ENCODE results near the gene SOX8. TPM values are rescaled to one million over a fixed set of nuclear protein-coding genes. Genes with fewer than 3 reads are reported as not detected.
A peak's percentile ranks its signal among the peaks of the same experiment; 100 is the strongest.

SOX8 gene
- total RNA-seq, 1 donor from 2014 or later: 4.3 TPM

- no peak overlapping the region for H3K4me3 Mint-ChIP-seq (ENCODE audit: unreplicated experiment)
Measured at GRCh38 chr16:939941-940340, 41.6 kb upstream of the SOX8 start.

GRCh38 chr16:942436-943060 lies 39.0 kb upstream of the SOX8 start:
- Mint-ChIP-seq H3K36me3 (ENCODE audit: low read depth, unreplicated experiment) (peaks cover 61% of the 10 kb centered on the region), H3K27ac (ENCODE audit: unreplicated experiment) (no peak overlapping the region), H3K9me3 (ENCODE audit: unreplicated experiment) (peaks cover 13% of the 10 kb centered on the region), H3K4me1 (ENCODE audit: unreplicated experiment) (no peaks in the 10 kb centered on the region), H3K27me3 (ENCODE audit: unreplicated experiment) (peaks cover 4% of the 10 kb centered on the region), H3K4me3 (ENCODE audit: unreplicated experiment) (peak overlapping the region; percentile 1)
- DNase-seq (ENCODE audit: low spot score): no peak
- TF ChIP-seq CTCF (IDR thresholded peaks at IDR 0.05; ENCODE audit: unreplicated experiment): no peak

More at GRCh38 chr16:939941-940340, 41.6 kb upstream of the SOX8 start:
- DNase-seq (ENCODE audit: low spot score): no peak
- Mint-ChIP-seq H3K27me3 (ENCODE audit: unreplicated experiment) (peaks cover 4% of the 10 kb centered on the region), H3K9me3 (ENCODE audit: unreplicated experiment) (peaks cover 13% of the 10 kb centered on the region), H3K4me1 (ENCODE audit: unreplicated experiment) (no peaks in the 10 kb centered on the region), H3K36me3 (ENCODE audit: low read depth, unreplicated experiment) (peaks cover 49% of the 10 kb centered on the region), H3K27ac (ENCODE audit: unreplicated experiment) (no peak overlapping the region)
- no peak for TF ChIP-seq CTCF (IDR thresholded peaks at IDR 0.05; ENCODE audit: unreplicated experiment)

GRCh38 chr16:943971-944370 lies 37.6 kb upstream of the SOX8 start:
- peaks cover 9% of the 10 kb centered on the region for H3K27me3 Mint-ChIP-seq (ENCODE audit: unreplicated experiment)
- H3K4me1 Mint-ChIP-seq (ENCODE audit: unreplicated experiment): no peaks in the 10 kb centered on the region
- H3K4me3 Mint-ChIP-seq (ENCODE audit: unreplicated experiment): peak overlapping the region; percentile 54
- H3K27ac Mint-ChIP-seq (ENCODE audit: unreplicated experiment): no peak overlapping the region
- peaks cover 13% of the 10 kb centered on the region for H3K9me3 Mint-ChIP-seq (ENCODE audit: unreplicated experiment)
- no peak for TF ChIP-seq CTCF (IDR thresholded peaks at IDR 0.05; ENCODE audit: unreplicated experiment)
- no peak for DNase-seq (ENCODE audit: low spot score)
- peaks cover 60% of the 10 kb centered on the region for H3K36me3 Mint-ChIP-seq (ENCODE audit: low read depth, unreplicated experiment)

- H3K27me3 Mint-ChIP-seq (ENCODE audit: unreplicated experiment): peaks cover 9% of the 10 kb centered on the region
- no peak overlapping the region for H3K4me3 Mint-ChIP-seq (ENCODE audit: unreplicated experiment)
- DNase-seq (ENCODE audit: low spot score): no peak
- H3K4me1 Mint-ChIP-seq (ENCODE audit: unreplicated experiment): no peaks in the 10 kb centered on the region
- H3K36me3 Mint-ChIP-seq (ENCODE audit: low read depth, unreplicated experiment): peaks cover 56% of the 10 kb centered on the region
- no peak for TF ChIP-seq CTCF (IDR thresholded peaks at IDR 0.05; ENCODE audit: unreplicated experiment)
- H3K9me3 Mint-ChIP-seq (ENCODE audit: unreplicated experiment): peaks cover 13% of the 10 kb centered on the region
- no peak overlapping the region for H3K27ac Mint-ChIP-seq (ENCODE audit: unreplicated experiment)
Measured at GRCh38 chr16:945271-946047, 36.1 kb upstream of the SOX8 start.

GRCh38 chr16:946048-946395 lies 35.5 kb upstream of the SOX8 start:
- DNase-seq (ENCODE audit: low spot score): no peak
- H3K27ac Mint-ChIP-seq (ENCODE audit: unreplicated experiment): no peak overlapping the region
- H3K4me1 Mint-ChIP-seq (ENCODE audit: unreplicated experiment): no peaks in the 10 kb centered on the region
- peaks cover 51% of the 10 kb centered on the region for H3K36me3 Mint-ChIP-seq (ENCODE audit: low read depth, unreplicated experiment)
- peaks cover 13% of the 10 kb centered on the region for H3K9me3 Mint-ChIP-seq (ENCODE audit: unreplicated experiment)
- peaks cover 8% of the 10 kb centered on the region for H3K27me3 Mint-ChIP-seq (ENCODE audit: unreplicated experiment)
- no peak for TF ChIP-seq CTCF (IDR thresholded peaks at IDR 0.05; ENCODE audit: unreplicated experiment)
- no peak overlapping the region for H3K4me3 Mint-ChIP-seq (ENCODE audit: unreplicated experiment)
